Smooth muscle cell of trachea (primary cell): ENCODE measurements around the gene COL25A1. TPM values are rescaled to one million over a fixed set of nuclear protein-coding genes. Genes with fewer than 3 reads are reported as not detected.

ENCODE experiments used
- total RNA-seq: library from RNA; depleted of rRNA; stranded (reverse); fragments of >200 nt; gene quantifications from 2 replicates; pipeline ENCODE4 v1.2.1, GENCODE V29; 2014

COL25A1 gene
- 0.17 and 1.7 TPM in 2 replicates for total RNA-seq

GRCh38 chr4:109302361-109303139, at the start of gene COL25A1:
Gene COL25A1, minus strand, starts transcription at chr4:109302658.

GRCh38 chr4:108762559-108763225, 539.8 kb downstream of the COL25A1 start, which contains the start of gene ETNPPL:
Gene ETNPPL, minus strand, starts transcription at chr4:108763053. Its CDS starts 155 bp downstream, at chr4:108762898.

Other genes with a start within 250 kb of the COL25A1 start
- 14.6 and 14.7 TPM in 2 replicates for gene SEC24B, start 131.2 kb upstream of the COL25A1 start, total RNA-seq